Calu3 (cell line): ENCODE data around the gene TSPAN17. TPM values are rescaled to one million over a fixed set of nuclear protein-coding genes. Genes with fewer than 3 reads are reported as not detected.
A peak's percentile ranks its signal among the peaks of the same experiment; 100 is the strongest.

Experiments used
- BruUV-seq: library from RNA; stranded (reverse); fragments of 400-500 nt; replicated peaks from 2 replicates; lab custom pipeline; 2021; lab: Mats Ljungman, UMichigan
- CTCF ChIA-PET: fragments of 300-600 bp; sonication (Branson Sonifier 250); formaldehyde crosslinking; loops from one replicate; lab custom pipeline; 2022; ENCODE audit warnings: antibody characterized with exemption; lab: Charles Lee
- DNase-seq: peaks from one replicate; pipeline ENCODE4 v3.0.0; 2022
- H3K27ac Mint-ChIP-seq: one replicate; pipeline ENCODE4 v1.8.0; 2022; ENCODE audit warnings: mixed read lengths; ENCODE audit not compliant: unreplicated experiment
- H3K27me3 Mint-ChIP-seq: one replicate; pipeline ENCODE4 v1.8.0; 2022; ENCODE audit warnings: mixed read lengths; ENCODE audit not compliant: unreplicated experiment
- H3K36me3 Mint-ChIP-seq: one replicate; pipeline ENCODE4 v1.8.0; 2022; ENCODE audit warnings: mild to moderate bottlenecking, moderate library complexity, mixed read lengths; ENCODE audit not compliant: insufficient read depth, unreplicated experiment
- H3K4me1 Mint-ChIP-seq: one replicate; pipeline ENCODE4 v1.8.0; 2022; ENCODE audit warnings: mild to moderate bottlenecking, low read depth, mixed read lengths; ENCODE audit not compliant: unreplicated experiment
- H3K4me3 Mint-ChIP-seq: one replicate; pipeline ENCODE4 v1.8.0; 2022; ENCODE audit warnings: mild to moderate bottlenecking, low read depth, moderate library complexity, mixed read lengths; ENCODE audit not compliant: unreplicated experiment
- H3K9me3 Mint-ChIP-seq: one replicate; pipeline ENCODE4 v1.8.0; 2022; ENCODE audit warnings: low read depth, mixed read lengths; ENCODE audit not compliant: unreplicated experiment
- CTCF ChIP-seq: fragments of 200-600 bp; IDR thresholded peaks from one replicate; pipeline ENCODE4 v1.8.0; 2022; ENCODE audit warnings: antibody characterized with exemption; ENCODE audit not compliant: unreplicated experiment
- intact Hi-C: fragments of 100-400 bp; cut with micrococcal nuclease; formaldehyde crosslinking; loops from one replicate; pipeline ENCODE4 v1.10.0; 2022; ENCODE audit not compliant: unreplicated experiment
- total RNA-seq: library from RNA; stranded (reverse); gene quantifications from 2 replicates; pipeline ENCODE4 v1.2.3, GENCODE V29; 2022

The TSPAN17 gene
- total RNA-seq, 1 experiment from 2014 or later = 67.7 TPM

DNA sequence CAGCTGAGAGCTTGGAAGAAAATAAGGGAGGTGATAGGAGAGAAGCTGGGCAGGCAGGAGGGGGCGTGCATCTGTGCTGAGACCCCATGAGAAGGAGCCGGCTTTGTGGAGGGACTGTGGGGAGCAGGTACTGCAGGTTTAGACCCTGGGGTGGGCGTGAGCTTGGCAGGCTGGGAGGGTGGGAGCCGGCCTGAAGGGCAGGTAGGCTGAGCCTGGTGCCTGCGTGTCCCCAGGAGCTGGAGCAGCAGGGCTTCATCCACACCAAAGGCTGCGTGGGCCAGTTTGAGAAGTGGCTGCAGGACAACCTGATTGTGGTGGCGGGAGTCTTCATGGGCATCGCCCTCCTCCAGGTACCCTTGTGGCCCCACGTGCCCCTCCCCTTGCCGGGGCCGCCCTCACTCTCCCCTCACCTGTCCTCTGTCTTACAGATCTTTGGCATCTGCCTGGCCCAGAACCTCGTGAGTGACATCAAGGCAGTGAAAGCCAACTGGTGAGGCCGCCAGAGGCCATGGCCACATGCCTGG, 9.2 kb downstream of the TSPAN17 start:
- no TSS peak for BruUV-seq
- TF ChIP-seq CTCF = no peak
- intact Hi-C loops = no loop called here

GRCh38 chr5:176658007-176658599, 10.8 kb downstream of the TSPAN17 start:
- DNase-seq = peak; percentile 79
- Mint-ChIP-seq H3K36me3 (peaks cover 32% of the 10 kb centered on the region), H3K4me3 (peak overlapping the region; percentile 57), H3K4me1 (peaks cover 27% of the 10 kb centered on the region), H3K27me3 (no peaks in the 10 kb centered on the region), H3K27ac (no peak overlapping the region), H3K9me3 (no peaks in the 10 kb centered on the region)
- peak; percentile 87 for TF ChIP-seq CTCF
- BruUV-seq = TSS peak; percentile 64
- intact Hi-C loops = loop anchor here (2.0 kb wide), 1 partner anchor 155 kb away; no protein-coding TSS in a partner anchor
- CTCF ChIA-PET = interaction anchor here (0.8 to 4.0 kb wide), 7 partner anchors 11 to 454 kb away, joined by 3 to 40 read pairs (median 9); partner anchors contain the start of gene TSPAN17

More for the DNA sequence above, 9.2 kb downstream of the TSPAN17 start:
- CTCF ChIA-PET = interaction anchor here (0.5 kb wide), 1 partner anchor 932 kb away, joined by 3 read pairs; no protein-coding TSS in a partner anchor
- H3K4me3 Mint-ChIP-seq = no peak overlapping the region
- peaks cover 32% of the 10 kb centered on the region for H3K36me3 Mint-ChIP-seq
- no peaks in the 10 kb centered on the region for H3K27me3 Mint-ChIP-seq
- peaks cover 31% of the 10 kb centered on the region for H3K4me1 Mint-ChIP-seq
- H3K27ac Mint-ChIP-seq = peak overlapping the region; percentile 19
- no peaks in the 10 kb centered on the region for H3K9me3 Mint-ChIP-seq
- no peak for DNase-seq

GRCh38 chr5:176658817-176659511, 11.7 kb downstream of the TSPAN17 start:
- intact Hi-C loops = loop anchor here (2.0 kb wide), 1 partner anchor 154 kb away; no protein-coding TSS in a partner anchor
- Mint-ChIP-seq H3K9me3 (no peaks in the 10 kb centered on the region), H3K4me3 (peak overlapping the region; percentile 57), H3K27ac (peak overlapping the region; percentile 66), H3K36me3 (peaks cover 27% of the 10 kb centered on the region), H3K4me1 (peaks cover 19% of the 10 kb centered on the region), H3K27me3 (peaks cover 6% of the 10 kb centered on the region)
- CTCF ChIA-PET = interaction anchor here (0.6 to 4.0 kb wide), 8 partner anchors 11 to 685 kb away, joined by 3 to 40 read pairs (median 6); partner anchors contain the start of gene TSPAN17
- no TSS peak for BruUV-seq
- no peak for TF ChIP-seq CTCF
- peak; percentile 32 for DNase-seq

DNA sequence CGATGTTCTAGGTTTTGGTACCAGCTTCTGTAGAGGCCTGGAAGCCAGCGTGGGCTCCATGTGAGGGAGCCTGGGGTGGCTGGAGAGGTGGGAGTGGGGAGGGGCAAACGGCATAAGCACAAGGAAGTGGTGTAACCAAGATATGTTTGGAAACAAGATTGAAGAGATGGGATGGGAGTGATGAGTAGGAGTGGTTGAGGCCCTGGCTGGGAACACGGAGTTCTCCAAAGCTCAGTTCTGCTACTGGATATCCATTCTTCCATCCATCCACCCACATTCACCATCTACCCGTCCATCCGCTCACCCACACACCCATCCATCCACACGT, 12.2 kb downstream of the TSPAN17 start:
- H3K4me3 Mint-ChIP-seq = peak overlapping the region; percentile 57
- peaks cover 27% of the 10 kb centered on the region for H3K36me3 Mint-ChIP-seq
- intact Hi-C loops = loop anchor here (2.0 kb wide), 1 partner anchor 153 kb away; no protein-coding TSS in a partner anchor
- peaks cover 12% of the 10 kb centered on the region for H3K27me3 Mint-ChIP-seq
- no peaks in the 10 kb centered on the region for H3K9me3 Mint-ChIP-seq
- no peak for DNase-seq
- BruUV-seq = no TSS peak
- TF ChIP-seq CTCF = no peak
- peak overlapping the region; percentile 66 for H3K27ac Mint-ChIP-seq
- peaks cover 19% of the 10 kb centered on the region for H3K4me1 Mint-ChIP-seq
- CTCF ChIA-PET = interaction anchor here (0.6 to 4.0 kb wide), 7 partner anchors 12 to 685 kb away, joined by 3 to 40 read pairs (median 9); partner anchors contain the start of gene TSPAN17
